ENCODE measurements around the gene COL8A1. TPM values are rescaled to one million over a fixed set of nuclear protein-coding genes. Genes with fewer than 3 reads are reported as not detected.

Gene COL8A1
- total RNA-seq, 1 donor from 2014 or later, result 0.09 TPM

- TF ChIP-seq CTCF (IDR thresholded peaks at IDR 0.05), result no peak
- H3K9me3 Mint-ChIP-seq, result no peaks in the 10 kb centered on the region
- intact Hi-C loops (cut with micrococcal nuclease), result no loop called here
- H3K27ac Mint-ChIP-seq, result no peak overlapping the region
- H3K4me1 Mint-ChIP-seq, result peaks cover 21% of the 10 kb centered on the region
- H3K4me3 Mint-ChIP-seq, result no peak overlapping the region
- no peak for ATAC-seq (ENCODE audit: low read depth)
- ChIA-PET POLR2A (interaction anchor here (0.6 kb wide), 1 partner anchor 217 kb away, joined by 3 read pairs; no protein-coding TSS in a partner anchor), CTCF (interaction anchor here (0.6 to 1.1 kb wide), 3 partner anchors 222 to 407 kb away, joined by 3 to 4 read pairs (median 4); no protein-coding TSS in a partner anchor)
- no peaks in the 10 kb centered on the region for H3K27me3 Mint-ChIP-seq
- no peak for DNase-seq
- H3K36me3 Mint-ChIP-seq (ENCODE audit: low read depth), result no peaks in the 10 kb centered on the region
These were observed 208.2 kb downstream of the COL8A1 start for GRCh38 chr3:99846477-99847160.

- Mint-ChIP-seq H3K4me3 (no peak overlapping the region), H3K9me3 (no peaks in the 10 kb centered on the region), H3K4me1 (peaks cover 21% of the 10 kb centered on the region), H3K27me3 (no peaks in the 10 kb centered on the region), H3K36me3 (ENCODE audit: low read depth) (no peaks in the 10 kb centered on the region), H3K27ac (no peak overlapping the region)
- DNase-seq (no peak), ATAC-seq (ENCODE audit: low read depth) (no peak)
- TF ChIP-seq CTCF (IDR thresholded peaks at IDR 0.05), result no peak
- intact Hi-C loops (cut with micrococcal nuclease), result no loop called here
- ChIA-PET CTCF (no interaction called here), POLR2A (no interaction called here)
These were observed 210.0 kb downstream of the COL8A1 start for GRCh38 chr3:99848433-99848832.

Other genes with a start within 250 kb of the COL8A1 start
- gene CMSS1, start 179.3 kb downstream of the COL8A1 start, total RNA-seq, result 37.4 and 41.1 TPM in 2 replicates

Data from activated B cell treated with CpG ODN at 0.5 μM for 24 hours (primary cell).